Fibroblast of mammary gland (primary cell): Measurements from ENCODE around the gene CD300LD.

ENCODE experiments used
- DNase-seq: peaks from one replicate; pipeline ENCODE4 v3.0.0-alpha.2; 2010; ENCODE audit warnings: low read depth
- H3K4me3 ChIP-seq: 2 replicates; pipeline ENCODE4 v1.5.1; 2011; ENCODE audit warnings: low read depth, mild to moderate bottlenecking, low read length, moderate library complexity; ENCODE audit not compliant: control insufficient read depth
- TF ChIP-seq, protein P1 (sequence below): conservative IDR thresholded peaks from 2 replicates; pipeline ENCODE4 v1.5.1; 2011; ENCODE audit warnings: low read depth, low read length, inconsistent platforms; ENCODE audit not compliant: control insufficient read depth, insufficient read depth

The CD300LD gene

DNA sequence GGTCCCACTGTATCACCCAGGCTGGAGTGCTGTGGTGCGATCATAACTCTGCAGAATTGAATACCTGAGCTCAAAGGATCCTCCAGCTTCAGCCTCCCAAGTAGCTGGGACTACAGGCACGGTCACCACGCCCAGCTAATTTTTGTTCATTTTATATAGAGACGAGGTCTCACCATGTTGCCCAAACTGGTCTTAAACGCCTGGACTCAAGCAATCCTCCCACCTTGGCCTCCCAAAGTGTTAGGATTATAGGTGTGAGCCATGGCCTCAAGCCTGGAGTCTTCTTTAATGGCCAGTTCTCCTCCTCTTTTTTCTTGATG, 61.3 kb downstream of the CD300LD start:
- TF ChIP-seq, protein P1, sequence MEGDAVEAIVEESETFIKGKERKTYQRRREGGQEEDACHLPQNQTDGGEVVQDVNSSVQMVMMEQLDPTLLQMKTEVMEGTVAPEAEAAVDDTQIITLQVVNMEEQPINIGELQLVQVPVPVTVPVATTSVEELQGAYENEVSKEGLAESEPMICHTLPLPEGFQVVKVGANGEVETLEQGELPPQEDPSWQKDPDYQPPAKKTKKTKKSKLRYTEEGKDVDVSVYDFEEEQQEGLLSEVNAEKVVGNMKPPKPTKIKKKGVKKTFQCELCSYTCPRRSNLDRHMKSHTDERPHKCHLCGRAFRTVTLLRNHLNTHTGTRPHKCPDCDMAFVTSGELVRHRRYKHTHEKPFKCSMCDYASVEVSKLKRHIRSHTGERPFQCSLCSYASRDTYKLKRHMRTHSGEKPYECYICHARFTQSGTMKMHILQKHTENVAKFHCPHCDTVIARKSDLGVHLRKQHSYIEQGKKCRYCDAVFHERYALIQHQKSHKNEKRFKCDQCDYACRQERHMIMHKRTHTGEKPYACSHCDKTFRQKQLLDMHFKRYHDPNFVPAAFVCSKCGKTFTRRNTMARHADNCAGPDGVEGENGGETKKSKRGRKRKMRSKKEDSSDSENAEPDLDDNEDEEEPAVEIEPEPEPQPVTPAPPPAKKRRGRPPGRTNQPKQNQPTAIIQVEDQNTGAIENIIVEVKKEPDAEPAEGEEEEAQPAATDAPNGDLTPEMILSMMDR: no peak
- no peak overlapping the region for H3K4me3 ChIP-seq
- no peak for DNase-seq
